ENCODE data around the gene SUN3. TPM values are rescaled to one million over a fixed set of nuclear protein-coding genes. Genes with fewer than 3 reads are reported as not detected.

The SUN3 gene
- total and polyA plus RNA-seq, 9 of the 15 experiments (the other 6 are each of a cell fraction or from before 2014, with no cell fraction given) = 0.04 to 0.06 TPM; not detected in 7

DNA sequence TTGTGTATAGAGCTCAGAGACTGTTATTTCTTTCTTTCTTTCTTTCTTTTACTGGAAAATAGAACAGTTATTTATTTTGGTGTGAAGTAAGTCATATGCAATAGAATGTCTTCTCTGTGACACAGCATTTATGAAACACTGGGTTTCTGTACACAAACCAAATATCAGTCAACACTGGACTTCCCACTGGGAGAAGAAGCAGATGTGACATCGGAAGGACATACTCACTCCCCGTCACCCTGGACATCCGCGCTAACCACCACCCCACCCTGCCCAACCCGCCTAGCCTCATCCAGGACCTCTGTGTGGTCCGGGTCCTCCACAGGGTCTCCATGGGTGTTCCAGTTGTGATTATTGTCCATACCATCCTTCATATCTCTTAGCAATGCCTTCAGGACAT lies 22.0 kb downstream of the SUN3 start (continued):
- TF ChIP-seq, protein P1, sequence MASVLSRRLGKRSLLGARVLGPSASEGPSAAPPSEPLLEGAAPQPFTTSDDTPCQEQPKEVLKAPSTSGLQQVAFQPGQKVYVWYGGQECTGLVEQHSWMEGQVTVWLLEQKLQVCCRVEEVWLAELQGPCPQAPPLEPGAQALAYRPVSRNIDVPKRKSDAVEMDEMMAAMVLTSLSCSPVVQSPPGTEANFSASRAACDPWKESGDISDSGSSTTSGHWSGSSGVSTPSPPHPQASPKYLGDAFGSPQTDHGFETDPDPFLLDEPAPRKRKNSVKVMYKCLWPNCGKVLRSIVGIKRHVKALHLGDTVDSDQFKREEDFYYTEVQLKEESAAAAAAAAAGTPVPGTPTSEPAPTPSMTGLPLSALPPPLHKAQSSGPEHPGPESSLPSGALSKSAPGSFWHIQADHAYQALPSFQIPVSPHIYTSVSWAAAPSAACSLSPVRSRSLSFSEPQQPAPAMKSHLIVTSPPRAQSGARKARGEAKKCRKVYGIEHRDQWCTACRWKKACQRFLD (CRISPR knock-in tag; IDR thresholded peaks at IDR 0.05) = no peak
- TF ChIP-seq, protein P2, sequence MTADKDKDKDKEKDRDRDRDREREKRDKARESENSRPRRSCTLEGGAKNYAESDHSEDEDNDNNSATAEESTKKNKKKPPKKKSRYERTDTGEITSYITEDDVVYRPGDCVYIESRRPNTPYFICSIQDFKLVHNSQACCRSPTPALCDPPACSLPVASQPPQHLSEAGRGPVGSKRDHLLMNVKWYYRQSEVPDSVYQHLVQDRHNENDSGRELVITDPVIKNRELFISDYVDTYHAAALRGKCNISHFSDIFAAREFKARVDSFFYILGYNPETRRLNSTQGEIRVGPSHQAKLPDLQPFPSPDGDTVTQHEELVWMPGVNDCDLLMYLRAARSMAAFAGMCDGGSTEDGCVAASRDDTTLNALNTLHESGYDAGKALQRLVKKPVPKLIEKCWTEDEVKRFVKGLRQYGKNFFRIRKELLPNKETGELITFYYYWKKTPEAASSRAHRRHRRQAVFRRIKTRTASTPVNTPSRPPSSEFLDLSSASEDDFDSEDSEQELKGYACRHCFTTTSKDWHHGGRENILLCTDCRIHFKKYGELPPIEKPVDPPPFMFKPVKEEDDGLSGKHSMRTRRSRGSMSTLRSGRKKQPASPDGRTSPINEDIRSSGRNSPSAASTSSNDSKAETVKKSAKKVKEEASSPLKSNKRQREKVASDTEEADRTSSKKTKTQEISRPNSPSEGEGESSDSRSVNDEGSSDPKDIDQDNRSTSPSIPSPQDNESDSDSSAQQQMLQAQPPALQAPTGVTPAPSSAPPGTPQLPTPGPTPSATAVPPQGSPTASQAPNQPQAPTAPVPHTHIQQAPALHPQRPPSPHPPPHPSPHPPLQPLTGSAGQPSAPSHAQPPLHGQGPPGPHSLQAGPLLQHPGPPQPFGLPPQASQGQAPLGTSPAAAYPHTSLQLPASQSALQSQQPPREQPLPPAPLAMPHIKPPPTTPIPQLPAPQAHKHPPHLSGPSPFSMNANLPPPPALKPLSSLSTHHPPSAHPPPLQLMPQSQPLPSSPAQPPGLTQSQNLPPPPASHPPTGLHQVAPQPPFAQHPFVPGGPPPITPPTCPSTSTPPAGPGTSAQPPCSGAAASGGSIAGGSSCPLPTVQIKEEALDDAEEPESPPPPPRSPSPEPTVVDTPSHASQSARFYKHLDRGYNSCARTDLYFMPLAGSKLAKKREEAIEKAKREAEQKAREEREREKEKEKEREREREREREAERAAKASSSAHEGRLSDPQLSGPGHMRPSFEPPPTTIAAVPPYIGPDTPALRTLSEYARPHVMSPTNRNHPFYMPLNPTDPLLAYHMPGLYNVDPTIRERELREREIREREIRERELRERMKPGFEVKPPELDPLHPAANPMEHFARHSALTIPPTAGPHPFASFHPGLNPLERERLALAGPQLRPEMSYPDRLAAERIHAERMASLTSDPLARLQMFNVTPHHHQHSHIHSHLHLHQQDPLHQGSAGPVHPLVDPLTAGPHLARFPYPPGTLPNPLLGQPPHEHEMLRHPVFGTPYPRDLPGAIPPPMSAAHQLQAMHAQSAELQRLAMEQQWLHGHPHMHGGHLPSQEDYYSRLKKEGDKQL (CRISPR knock-in tag; IDR thresholded peaks at IDR 0.05; ENCODE audit: borderline replicate concordance) = no peak

DNA sequence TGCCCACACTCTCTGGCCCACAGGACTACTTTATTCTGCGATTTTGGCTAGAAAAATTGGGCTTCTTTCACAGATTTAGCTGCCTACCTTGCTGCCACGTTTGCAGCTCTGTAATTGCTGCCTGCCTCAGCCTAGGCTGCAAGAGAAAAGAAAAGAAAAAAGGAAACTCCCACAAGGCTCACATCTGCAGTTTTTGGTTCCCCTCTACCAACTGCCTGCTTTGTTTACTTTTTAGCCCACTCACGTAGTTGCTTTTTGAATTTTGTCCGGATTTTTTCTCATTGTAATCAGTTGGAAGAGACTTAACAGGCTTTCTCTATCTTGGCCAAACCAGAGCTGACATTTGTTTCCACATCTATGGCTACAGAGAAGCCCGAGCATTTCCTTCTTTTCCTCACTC lies 24.3 kb downstream of the SUN3 start:
- POLR2A ChIA-PET = no interaction called here

More for the DNA sequence above, 24.3 kb downstream of the SUN3 start:
- Histone ChIP-seq H3K27ac (ENCODE audit: extremely low read depth, low read depth, low read length) (no peak overlapping the region), H2AFZ (ENCODE audit: low read depth, low read length) (no peak overlapping the region), H3K4me1 (replicated peaks in 1 of 2; ENCODE audit: control insufficient read depth in 2 of 2, insufficient read depth in 2 of 2, low read length in 2 of 2) (no peaks in the 10 kb centered on the region), H4K20me1 (replicated peaks; ENCODE audit: control insufficient read depth, insufficient read depth, low read length) (no peaks in the 10 kb centered on the region; the same call in 1 of the 2 replicates), H3K27me3 (ENCODE audit: control insufficient read depth in 2 of 2, insufficient read depth in 2 of 2, low read length in 2 of 2) (peaks cover 6 to 14% of the 10 kb centered on the region in 2 experiments; a peak in 3 of 5 replicates), H3K9me1 (ENCODE audit: control insufficient read depth, insufficient read depth, low read length) (no peaks in the 10 kb centered on the region), H3K4me2 (ENCODE audit: insufficient read depth, low read length) (no peak overlapping the region), H3K9me3 (replicated peaks; ENCODE audit: control insufficient read depth, insufficient read depth, low read depth, low read length) (no peaks in the 10 kb centered on the region), H3K9ac (ENCODE audit: insufficient read depth in 1 of 2, low read depth in 2 of 2, low read length in 2 of 2) (no peak overlapping the region), H3K4me3 (no peak overlapping the region), H3K36me3 (ENCODE audit: control insufficient read depth, insufficient read depth, low read length) (no peaks in the 10 kb centered on the region), H3K79me2 (ENCODE audit: control insufficient read depth, insufficient read depth, low read length) (no peaks in the 10 kb centered on the region)
- no peak for DNase-seq (ENCODE audit: extremely low read depth in 1 of 4, low spot score in 3 of 4)
- ATAC-seq = no peak
- CTCF ChIA-PET (ENCODE audit: low intra/inter-chr PET ratio) = no interaction called here
- WGBS (ENCODE audit: insufficient coverage, low coverage, missing lambda C conversion rate) = 0% methylated on average over 5 of the region's 5 CpGs
- intact Hi-C loops (cut with micrococcal nuclease) = no loop called here
- TF ChIP-seq CCNT2 (IDR thresholded peaks at IDR 0.05; ENCODE audit: borderline replicate concordance, extremely low read depth, insufficient read length, low read depth, low read length) (no peak), SUPT5H (IDR thresholded peaks at IDR 0.05) (no peak), RUNX1 (IDR thresholded peaks at IDR 0.05; ENCODE audit: low read depth) (no peak), PCBP1 (IDR thresholded peaks at IDR 0.05; ENCODE audit: low read depth, low read length, poor library complexity, severe bottlenecking) (no peak), ZNF589 (CRISPR knock-in tag; IDR thresholded peaks at IDR 0.05; ENCODE audit: low read depth) (no peak), SRSF3 (IDR thresholded peaks at IDR 0.05; ENCODE audit: insufficient read depth, low read length) (no peak), SETDB1 (IDR thresholded peaks at IDR 0.05; ENCODE audit: low read length) (no peak), CHD1 (IDR thresholded peaks at IDR 0.05; ENCODE audit: low read length) (no peak), SAFB2 (IDR thresholded peaks at IDR 0.05; ENCODE audit: borderline replicate concordance, low read depth, low read length, severe bottlenecking) (no peak)
- in situ Hi-C loops (cut with MboI) = no loop called here
- BruUV-seq (replicated peaks) = no TSS peak
- FAIRE-seq = no peak
